Islet of Langerhans (tissue), 1 donor: ENCODE data around the gene S100PBP.

Source experiments
- FAIRE-seq: peaks from one replicate; lab custom pipeline; 2011; peaks lifted over from hg19 to GRCh38; lab: Jason Lieb, UNC

The S100PBP gene

DNA sequence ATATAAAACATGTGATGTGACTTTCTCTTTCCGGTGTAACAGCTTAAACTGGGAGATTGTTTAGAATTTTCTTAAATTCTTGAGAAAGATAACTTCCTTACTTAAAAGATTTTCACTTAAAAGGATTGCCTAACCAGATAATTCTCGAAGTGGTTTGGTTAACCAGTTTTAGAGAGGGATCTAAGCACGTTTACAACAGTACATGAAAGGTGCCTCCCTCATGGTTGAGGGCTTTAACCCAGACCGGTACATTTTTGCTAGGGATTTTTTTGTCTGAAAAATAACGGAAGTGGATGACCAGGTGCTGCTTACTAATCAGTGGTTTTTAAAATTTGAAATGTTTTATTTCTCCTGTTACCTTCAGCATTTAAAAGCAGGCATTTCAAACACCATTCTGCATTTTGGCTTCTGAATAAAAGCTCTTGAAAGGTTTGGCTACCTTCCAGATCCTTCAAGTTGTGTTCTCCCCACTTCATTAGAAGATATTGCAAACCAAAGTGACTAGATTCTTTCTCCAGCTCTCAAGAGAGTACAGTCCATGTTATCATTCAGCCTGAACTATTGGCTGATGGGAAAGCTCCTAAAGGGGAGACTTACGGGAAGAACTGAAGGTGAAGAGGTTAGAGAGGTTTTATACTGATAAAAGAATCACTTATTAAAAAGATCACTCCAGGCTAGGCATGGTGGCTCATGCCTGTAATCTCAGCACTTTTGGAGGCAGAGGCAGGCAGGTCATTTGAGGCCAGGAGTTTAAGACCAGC, 12.8 kb downstream of the S100PBP start:
- FAIRE-seq, result no peak

GRCh38 chr1:32831878-32832277, 14.4 kb downstream of the S100PBP start:
- no peak for FAIRE-seq

- FAIRE-seq, result peak; percentile 73
Measured at GRCh38 chr1:32848354-32849063, 31.1 kb downstream of the S100PBP start.

- FAIRE-seq, result no peak
Measured at GRCh38 chr1:32855861-32856617, 38.6 kb downstream of the S100PBP start.

GRCh38 chr1:32858136-32858535, 40.7 kb downstream of the S100PBP start:
- no peak for FAIRE-seq

DNA sequence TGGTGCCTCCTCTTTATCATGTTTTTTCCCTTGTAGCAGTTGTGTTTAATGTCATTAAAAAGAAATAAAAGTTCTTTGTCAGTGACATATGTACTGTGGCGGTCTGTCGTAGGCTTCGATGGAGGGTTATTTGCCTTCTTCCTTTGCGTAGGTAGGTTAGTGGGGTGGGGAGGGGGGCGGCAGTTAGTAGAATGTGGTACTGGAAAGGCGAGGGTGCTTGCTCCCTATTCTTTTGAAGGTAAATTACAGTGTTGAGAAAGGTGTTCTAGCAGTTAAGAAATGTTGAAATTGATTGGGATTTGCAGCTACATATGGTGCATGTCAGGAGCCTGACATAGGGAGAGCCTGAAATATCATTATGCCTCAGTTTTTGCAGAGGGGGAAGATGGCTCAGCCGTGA, 41.3 kb downstream of the S100PBP start:
- FAIRE-seq, result no peak

DNA sequence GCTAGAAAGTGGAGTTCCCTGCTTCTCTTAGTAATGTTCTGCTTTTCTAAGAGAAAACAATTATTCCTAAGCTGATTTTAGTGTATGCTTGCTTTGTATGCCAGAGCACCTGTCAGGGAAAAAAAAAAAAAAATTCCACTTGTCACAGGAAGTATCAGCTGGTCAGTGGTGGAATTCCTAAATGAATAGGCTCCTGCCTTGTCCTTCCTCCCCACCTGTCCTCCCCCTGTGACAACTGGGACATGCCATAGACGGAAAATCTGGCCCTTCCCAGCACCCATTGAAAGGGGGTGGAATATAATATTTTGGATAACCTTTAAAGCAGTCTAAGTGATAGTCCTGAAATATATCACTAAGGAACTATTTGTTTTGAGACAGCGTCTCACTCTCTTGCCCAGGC, 42.5 kb downstream of the S100PBP start:
- no peak for FAIRE-seq

- FAIRE-seq, result no peak
Measured at GRCh38 chr1:32860566-32860965, 43.1 kb downstream of the S100PBP start.

DNA sequence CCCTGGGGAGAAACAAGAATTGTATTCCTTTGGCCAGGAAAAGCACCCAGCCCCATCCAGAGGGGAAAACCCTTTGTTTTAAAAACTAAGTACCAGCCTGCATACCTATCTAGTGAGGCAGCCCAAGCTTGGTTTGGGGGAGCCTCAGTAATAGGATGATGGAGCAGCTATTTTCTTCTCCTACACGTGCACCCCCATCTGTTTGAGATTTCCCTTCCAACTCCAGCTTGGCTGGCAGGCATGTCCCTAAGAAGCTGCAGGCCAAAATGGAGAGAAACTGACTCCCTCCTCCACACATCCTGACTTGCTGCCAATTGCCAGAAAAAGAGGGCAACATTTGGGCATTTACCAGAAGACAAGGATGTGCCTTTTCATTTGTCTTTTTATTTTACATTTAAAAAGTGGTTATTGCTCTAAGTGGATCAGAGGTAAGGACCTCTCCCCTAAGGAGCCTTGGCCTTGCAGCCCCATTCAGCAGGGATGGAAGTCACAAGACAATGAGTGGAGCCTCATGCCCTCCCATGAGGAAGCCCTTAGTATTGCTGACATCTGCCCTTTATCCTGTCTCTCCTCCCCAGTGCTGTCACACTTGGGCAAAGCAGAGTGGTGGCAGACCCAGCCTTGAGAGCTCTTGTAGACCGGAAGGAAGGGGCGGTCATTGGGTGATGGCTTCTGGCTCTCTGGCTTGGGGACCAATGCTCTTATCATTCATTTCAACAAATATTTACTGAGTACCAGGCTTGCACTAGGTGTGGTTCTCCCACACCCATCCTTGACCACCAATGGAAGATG, 44.6 kb downstream of the S100PBP start:
- no peak for FAIRE-seq

DNA sequence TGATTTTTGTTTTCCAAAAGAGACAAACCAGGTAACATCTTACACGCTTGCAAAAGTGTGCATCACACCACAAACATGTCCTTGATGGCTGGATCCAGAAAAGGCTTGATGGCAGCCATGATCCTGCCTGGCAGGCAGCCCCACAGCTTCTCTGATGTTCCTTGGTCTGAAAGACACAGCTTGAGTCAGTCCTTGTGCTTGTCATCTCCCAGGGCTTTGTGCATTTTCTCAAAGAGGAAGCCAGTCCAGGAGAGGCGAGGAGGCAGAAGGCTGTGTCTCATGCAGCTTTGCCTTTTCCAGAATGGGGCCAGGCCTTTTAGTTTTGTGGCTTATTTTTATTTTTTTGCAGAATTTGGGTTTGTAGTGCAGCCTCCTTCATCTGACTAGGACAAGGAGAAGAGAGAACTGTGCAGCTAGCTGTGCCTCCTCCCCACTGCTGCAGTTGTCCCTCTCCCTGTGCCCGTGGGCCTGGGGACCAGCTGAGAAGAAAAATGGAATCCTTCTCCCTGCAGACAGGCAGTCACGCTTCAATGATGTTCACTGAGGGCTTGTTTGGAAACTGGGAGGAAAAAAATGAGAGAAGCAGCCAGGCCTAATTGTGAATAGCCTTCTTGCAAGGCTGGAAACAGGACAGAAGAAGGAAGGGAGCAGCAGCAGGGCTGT, 45.9 kb downstream of the S100PBP start:
- no peak for FAIRE-seq

DNA sequence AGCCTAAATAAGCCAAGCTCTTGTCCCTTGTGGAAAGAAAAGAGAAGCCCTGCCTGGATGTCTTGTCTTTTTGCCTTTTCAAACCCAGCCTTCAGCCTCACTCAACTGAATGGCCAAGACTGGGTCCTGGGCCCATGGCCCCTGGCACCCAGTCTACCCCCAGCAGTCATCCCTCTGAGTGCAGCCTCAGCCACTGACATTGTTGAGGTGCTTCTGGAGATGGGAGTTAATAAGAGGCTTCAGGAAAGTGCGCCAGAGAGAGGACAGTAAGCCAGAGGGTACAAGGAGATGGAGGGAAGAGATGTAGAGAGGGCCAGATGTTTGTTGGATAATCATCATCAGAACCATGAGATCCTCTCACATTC, 46.4 kb downstream of the S100PBP start:
- no peak for FAIRE-seq

DNA sequence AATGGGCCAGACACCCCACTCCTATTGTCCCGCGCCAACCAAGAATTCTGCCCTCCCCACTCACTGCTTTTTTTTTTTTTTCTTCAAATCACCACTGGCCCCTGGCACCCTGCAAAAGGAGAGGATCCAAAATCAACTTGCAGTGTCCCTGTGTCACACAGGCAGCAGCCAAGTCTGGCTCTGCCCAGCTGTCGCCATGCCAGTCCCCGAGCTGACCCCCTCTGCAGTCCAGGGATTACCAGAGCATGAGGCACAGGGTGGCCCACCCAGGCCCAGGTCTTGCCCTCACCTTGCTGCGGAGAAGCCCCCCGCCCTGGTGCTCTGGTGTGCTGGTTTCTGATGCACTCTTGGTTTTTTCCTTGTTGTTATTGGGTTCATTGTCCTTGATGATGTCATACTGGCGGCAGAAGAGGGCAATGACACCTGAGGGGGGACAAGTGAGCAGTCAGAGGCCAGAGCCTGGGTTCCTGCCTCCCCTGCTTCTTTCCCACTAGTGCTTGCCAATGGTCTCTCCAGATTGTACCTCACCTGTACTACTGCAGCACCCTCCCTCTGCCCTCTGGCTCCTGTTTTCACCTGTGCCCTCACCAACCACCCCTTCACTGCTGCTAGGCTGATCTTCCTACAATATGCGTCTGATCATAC, 47.0 kb downstream of the S100PBP start:
- no peak for FAIRE-seq

DNA sequence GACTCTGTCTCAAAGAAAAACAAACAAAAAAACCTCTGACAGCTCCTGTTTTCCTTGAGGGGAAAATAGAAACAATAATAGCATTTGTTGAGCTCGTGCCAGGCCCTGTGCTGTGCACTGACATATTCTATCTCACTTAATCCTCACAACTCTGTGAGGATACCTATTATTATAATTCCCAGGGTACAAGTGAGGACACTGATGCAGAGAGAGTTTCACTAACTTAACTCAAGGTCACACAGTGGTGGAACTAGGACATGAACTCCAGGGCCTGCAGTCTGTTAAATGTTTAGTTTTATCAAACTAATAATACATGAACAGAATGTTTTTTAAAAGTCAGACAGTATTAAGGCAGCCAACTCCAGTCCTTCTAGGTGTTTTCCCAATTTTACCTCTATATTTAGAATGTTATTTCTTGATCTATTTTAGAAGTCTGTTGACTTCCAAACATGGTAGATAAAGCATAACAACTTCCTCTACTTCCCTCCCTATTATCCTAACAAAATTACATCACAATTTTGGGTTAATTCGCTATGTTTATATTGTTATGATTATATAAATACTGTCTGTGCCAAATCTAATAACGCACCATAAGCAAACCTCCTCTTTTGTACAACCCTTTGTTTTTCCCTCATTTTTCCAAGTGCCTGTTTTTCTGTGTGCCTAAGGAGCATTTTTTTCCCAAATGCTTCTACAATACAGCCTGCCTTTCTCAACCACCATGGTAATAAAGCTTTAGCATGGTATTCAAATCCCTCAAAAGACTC, 48.4 kb downstream of the S100PBP start:
- no peak for FAIRE-seq

DNA sequence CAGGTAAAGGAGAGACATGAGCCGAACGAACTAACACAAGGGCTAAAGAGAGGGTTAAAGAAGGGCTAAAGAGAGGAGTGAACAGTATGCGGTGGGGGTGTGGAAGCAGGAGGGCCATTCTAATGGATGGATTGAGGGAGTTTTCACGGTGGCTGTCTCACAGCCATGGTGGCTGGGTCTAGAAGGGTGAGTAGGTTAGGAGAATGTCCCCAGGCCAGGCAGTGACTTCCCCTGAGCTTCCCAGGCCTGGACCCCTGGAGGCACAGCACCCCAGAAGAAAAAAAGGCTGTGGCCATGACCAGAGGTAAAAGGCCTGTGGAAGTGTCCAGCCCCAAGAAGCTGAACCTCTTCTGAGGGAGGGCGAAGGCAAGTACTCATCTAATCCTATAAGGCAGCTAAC, 49.7 kb downstream of the S100PBP start:
- no peak for FAIRE-seq

GRCh38 chr1:32867671-32868070, 50.2 kb downstream of the S100PBP start:
- no peak for FAIRE-seq

- FAIRE-seq, result no peak
Measured at GRCh38 chr1:32868085-32868484, 50.6 kb downstream of the S100PBP start.

DNA sequence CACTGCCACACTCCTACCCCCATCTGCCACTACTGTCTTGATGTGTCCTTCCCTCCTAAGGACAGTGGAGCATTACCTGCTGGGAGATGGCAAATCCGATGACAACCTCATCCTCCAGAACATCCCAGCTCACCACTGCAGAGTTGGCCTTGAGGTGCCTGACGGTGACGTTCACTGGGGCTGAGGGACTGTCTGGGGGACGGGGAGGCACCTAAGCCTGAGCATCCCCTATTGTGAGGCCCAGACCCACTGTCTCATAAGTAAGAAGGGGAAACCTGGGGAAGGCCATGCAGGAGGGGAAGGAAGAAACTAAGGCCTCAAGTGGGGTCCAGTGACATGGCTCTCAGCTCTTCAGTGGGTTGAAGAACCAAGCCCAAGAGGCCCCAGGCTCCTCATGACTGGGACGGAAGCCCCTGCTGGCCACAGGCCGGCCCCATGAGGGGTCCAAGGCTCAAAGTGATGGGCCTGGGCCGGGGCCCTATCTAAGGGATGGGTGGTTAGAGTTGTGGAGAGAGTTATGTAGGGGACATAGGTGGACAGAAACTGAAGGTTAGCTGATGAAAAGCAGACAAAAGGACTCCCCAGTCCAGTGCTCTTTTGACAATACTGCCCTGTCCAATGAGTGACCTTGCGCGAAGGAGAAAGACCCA, 51.5 kb downstream of the S100PBP start:
- FAIRE-seq, result no peak

DNA sequence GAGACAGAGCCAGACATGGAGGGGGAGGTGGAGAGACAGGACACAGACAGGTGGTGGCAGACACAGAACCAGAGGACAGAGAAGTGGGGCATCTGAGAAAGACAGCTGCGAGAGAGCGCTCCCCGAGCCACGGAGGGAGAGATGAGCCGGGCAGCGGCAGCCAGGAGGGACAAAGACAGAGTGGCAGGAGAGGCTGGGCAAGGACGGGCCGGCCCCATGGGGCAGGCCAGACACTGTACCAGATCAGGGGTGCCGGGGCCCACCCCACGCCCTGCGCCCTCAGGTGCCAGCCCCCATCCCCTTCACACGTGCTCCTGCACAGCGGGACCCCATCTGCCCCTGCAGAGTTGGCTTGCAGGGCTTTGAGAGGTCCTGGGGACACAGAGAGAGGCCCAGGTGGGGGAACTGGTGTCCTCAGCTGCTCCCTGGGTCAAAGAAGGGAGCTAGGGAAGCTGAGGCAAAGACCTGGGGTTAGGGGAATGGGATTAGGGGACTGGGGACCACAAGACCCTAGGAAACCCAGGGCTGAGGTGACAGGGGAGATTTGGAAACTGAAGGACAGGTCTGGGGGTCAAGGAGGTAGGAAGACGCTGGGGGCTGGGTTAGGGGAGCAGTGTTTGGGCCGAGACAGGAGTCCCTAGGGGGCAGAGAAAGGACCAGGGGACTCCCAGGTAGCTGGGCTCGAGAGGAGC, 52.6 kb downstream of the S100PBP start:
- no peak for FAIRE-seq

GRCh38 chr1:32870615-32871363, 53.3 kb downstream of the S100PBP start, which contains the start of gene FNDC5:
TSS of gene FNDC5 (minus strand) at chr1:32870912.
- FAIRE-seq, result no peak
